ENCODE data around the gene CERCAM. TPM values are rescaled to one million over a fixed set of nuclear protein-coding genes. Genes with fewer than 3 reads are reported as not detected.

Gene CERCAM
- polyA plus RNA-seq, 2 of the 4 experiments (the other 2 are of a cell fraction): 16.5 to 28.5 TPM

DNA sequence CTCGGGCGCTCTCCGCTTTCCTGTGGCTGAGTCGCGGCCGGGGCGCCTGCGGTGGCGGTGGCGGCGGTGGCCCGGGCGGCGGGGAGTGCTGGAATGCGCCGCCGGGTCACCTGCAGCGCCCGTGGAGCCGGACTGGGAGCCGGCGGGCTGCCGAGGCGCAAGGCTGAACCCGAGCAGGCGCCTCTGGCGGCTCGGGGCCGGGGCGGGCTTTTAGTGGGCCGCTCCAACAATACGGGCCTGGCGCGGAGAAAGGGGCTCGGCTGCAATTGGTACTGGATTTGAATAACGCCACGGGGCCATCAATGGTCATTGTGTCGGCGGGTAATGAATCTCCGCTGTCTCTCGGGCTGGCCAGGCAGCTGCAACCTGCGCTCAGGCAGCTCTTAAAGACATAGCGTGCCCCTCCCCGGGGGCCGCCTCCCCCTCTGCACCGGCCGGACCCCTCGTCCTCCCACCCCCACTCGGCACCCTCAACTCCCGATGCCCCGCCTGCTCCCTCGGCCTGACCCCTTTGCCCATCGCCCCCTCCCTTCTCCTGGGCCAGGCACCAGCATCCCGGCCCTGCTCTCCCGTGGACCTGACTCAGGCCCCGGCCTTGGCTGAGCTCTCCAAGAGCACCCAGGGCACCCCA lies 27.4 kb upstream of the CERCAM start:
- H3K9me3 ChIP-seq: no peaks in the 10 kb centered on the region
- 95% methylated on average over 40 of the region's 56 CpGs for WGBS (ENCODE audit: missing lambda C conversion rate)
- ChIA-PET CTCF (interaction anchor here (1.3 to 1.5 kb wide), 3 partner anchors 9 to 27 kb away, joined by 3 to 6 read pairs (median 3); no protein-coding TSS in a partner anchor), POLR2A (no interaction called here)
- no peak for FAIRE-seq
- H3K4me2 ChIP-seq: no peak overlapping the region
- DNase-seq (ENCODE audit: low read depth in 1 of 2, low spot score in 1 of 2): no peak
- no peak for ATAC-seq
- no peak overlapping the region for H3K27ac ChIP-seq
- H3K4me3 ChIP-seq: no peak overlapping the region
- H3K4me1 ChIP-seq: no peaks in the 10 kb centered on the region
- TF ChIP-seq, protein P1, sequence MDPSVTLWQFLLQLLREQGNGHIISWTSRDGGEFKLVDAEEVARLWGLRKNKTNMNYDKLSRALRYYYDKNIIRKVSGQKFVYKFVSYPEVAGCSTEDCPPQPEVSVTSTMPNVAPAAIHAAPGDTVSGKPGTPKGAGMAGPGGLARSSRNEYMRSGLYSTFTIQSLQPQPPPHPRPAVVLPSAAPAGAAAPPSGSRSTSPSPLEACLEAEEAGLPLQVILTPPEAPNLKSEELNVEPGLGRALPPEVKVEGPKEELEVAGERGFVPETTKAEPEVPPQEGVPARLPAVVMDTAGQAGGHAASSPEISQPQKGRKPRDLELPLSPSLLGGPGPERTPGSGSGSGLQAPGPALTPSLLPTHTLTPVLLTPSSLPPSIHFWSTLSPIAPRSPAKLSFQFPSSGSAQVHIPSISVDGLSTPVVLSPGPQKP (IDR thresholded peaks at IDR 0.05; ENCODE audit: low read depth, low read length): no peak
- TF ChIP-seq RCOR1 (IDR thresholded peaks at IDR 0.05; ENCODE audit: low read depth, low read length): no peak
- no peak for TF ChIP-seq NR3C1 (IDR thresholded peaks at IDR 0.05)
- TF ChIP-seq HOXA7 (CRISPR knock-in tag; IDR thresholded peaks at IDR 0.05): no peak
- TF ChIP-seq MYC (IDR thresholded peaks at IDR 0.05; ENCODE audit: borderline replicate concordance, low read length): no peak
- TF ChIP-seq PHF8 (IDR thresholded peaks at IDR 0.05; ENCODE audit: borderline replicate concordance, low read depth): no peak
- TF ChIP-seq KDM1A (IDR thresholded peaks at IDR 0.05; ENCODE audit: low read depth): no peak
- TF ChIP-seq TFCP2L1 (CRISPR knock-in tag; IDR thresholded peaks at IDR 0.05): no peak
- TF ChIP-seq FOSL2 (IDR thresholded peaks at IDR 0.05): no peak
- TF ChIP-seq FOSL2 (CRISPR knock-in tag; IDR thresholded peaks at IDR 0.05): no peak
- TF ChIP-seq MAFK (IDR thresholded peaks at IDR 0.05; ENCODE audit: partially characterized antibody): no peak
- no peak for TF ChIP-seq FOXS1 (CRISPR knock-in tag; IDR thresholded peaks at IDR 0.05)
- TF ChIP-seq, protein P2, sequence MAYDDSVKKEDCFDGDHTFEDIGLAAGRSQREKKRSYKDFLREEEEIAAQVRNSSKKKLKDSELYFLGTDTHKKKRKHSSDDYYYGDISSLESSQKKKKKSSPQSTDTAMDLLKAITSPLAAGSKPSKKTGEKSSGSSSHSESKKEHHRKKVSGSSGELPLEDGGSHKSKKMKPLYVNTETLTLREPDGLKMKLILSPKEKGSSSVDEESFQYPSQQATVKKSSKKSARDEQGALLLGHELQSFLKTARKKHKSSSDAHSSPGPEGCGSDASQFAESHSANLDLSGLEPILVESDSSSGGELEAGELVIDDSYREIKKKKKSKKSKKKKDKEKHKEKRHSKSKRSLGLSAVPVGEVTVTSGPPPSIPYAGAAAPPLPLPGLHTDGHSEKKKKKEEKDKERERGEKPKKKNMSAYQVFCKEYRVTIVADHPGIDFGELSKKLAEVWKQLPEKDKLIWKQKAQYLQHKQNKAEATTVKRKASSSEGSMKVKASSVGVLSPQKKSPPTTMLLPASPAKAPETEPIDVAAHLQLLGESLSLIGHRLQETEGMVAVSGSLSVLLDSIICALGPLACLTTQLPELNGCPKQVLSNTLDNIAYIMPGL (CRISPR knock-in tag; IDR thresholded peaks at IDR 0.05; ENCODE audit: borderline replicate concordance): no peak
- no peak for TF ChIP-seq RAD21 (conservative IDR thresholded peaks at IDR 0.05 in 1 of 2, IDR thresholded peaks at IDR 0.05 in 1 of 2)
- TF ChIP-seq HOXB5 (CRISPR knock-in tag; IDR thresholded peaks at IDR 0.05): no peak
- no peak for TF ChIP-seq RARB (CRISPR knock-in tag; IDR thresholded peaks at IDR 0.05)
- no peak for TF ChIP-seq POLR2AphosphoS2 (conservative IDR thresholded peaks at IDR 0.05; ENCODE audit: low read length)
- no peak for TF ChIP-seq MAZ (IDR thresholded peaks at IDR 0.05; ENCODE audit: borderline replicate concordance, low read depth, low read length)
- no peak for TF ChIP-seq NFE2L2 (conservative IDR thresholded peaks at IDR 0.05; ENCODE audit: low read length)
- no peak for TF ChIP-seq GATA3 (IDR thresholded peaks at IDR 0.05; ENCODE audit: borderline replicate concordance)
- TF ChIP-seq, protein P3, sequence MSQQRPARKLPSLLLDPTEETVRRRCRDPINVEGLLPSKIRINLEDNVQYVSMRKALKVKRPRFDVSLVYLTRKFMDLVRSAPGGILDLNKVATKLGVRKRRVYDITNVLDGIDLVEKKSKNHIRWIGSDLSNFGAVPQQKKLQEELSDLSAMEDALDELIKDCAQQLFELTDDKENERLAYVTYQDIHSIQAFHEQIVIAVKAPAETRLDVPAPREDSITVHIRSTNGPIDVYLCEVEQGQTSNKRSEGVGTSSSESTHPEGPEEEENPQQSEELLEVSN (IDR thresholded peaks at IDR 0.05; ENCODE audit: borderline replicate concordance, low read depth): no peak

DNA sequence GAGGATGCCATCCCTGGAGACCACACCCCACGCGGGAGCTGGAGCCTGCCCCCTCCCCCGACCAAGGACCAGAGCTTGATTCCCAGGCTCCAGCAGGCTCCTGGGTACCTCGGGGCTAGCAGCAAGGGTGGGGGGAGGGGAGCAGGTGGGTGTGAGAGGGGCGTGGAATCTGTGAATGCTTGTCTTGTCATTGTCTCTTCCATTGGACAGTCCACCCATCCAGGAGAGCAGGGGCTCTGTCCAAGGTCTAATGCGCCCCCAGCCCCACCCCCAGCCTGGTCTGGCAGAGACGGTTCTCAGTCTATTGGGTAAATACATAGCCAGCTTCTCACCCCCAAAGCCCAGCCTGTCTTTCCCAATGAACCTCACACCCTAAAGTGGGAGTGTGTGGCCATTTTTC lies 26.7 kb upstream of the CERCAM start:
- no peak for FAIRE-seq
- no peak for DNase-seq (ENCODE audit: low read depth in 1 of 2, low spot score in 1 of 2)
- ChIA-PET CTCF (interaction anchor here (0.6 to 1.5 kb wide), 5 partner anchors 9 to 26 kb away, joined by 3 to 6 read pairs (median 3); no protein-coding TSS in a partner anchor), POLR2A (no interaction called here)
- no peak for ATAC-seq
- no peaks in the 10 kb centered on the region for H3K9me3 ChIP-seq
- H3K27ac ChIP-seq: no peak overlapping the region
- TF ChIP-seq NPAS2 (CRISPR knock-in tag; IDR thresholded peaks at IDR 0.05; ENCODE audit: borderline replicate concordance): no peak
- no peak for TF ChIP-seq POLR2AphosphoS2 (conservative IDR thresholded peaks at IDR 0.05; ENCODE audit: low read length)
- no peak for TF ChIP-seq MYC (IDR thresholded peaks at IDR 0.05; ENCODE audit: borderline replicate concordance, low read length)
- TF ChIP-seq SREBF2 (IDR thresholded peaks at IDR 0.05): no peak
- TF ChIP-seq, protein P4, sequence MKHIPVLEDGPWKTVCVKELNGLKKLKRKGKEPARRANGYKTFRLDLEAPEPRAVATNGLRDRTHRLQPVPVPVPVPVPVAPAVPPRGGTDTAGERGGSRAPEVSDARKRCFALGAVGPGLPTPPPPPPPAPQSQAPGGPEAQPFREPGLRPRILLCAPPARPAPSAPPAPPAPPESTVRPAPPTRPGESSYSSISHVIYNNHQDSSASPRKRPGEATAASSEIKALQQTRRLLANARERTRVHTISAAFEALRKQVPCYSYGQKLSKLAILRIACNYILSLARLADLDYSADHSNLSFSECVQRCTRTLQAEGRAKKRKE (CRISPR knock-in tag; IDR thresholded peaks at IDR 0.05; ENCODE audit: low read depth): no peak
- TF ChIP-seq JUNB (IDR thresholded peaks at IDR 0.05): no peak
- no peak for TF ChIP-seq BHLHE40 (IDR thresholded peaks at IDR 0.05; ENCODE audit: low read depth, low read length)
- no peak for TF ChIP-seq HDAC2 (IDR thresholded peaks at IDR 0.05)
- TF ChIP-seq, protein P5, sequence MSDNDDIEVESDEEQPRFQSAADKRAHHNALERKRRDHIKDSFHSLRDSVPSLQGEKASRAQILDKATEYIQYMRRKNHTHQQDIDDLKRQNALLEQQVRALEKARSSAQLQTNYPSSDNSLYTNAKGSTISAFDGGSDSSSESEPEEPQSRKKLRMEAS (IDR thresholded peaks at IDR 0.05): no peak
- TF ChIP-seq, protein P3 (IDR thresholded peaks at IDR 0.05; ENCODE audit: borderline replicate concordance, low read depth): no peak
- H3K4me3 ChIP-seq: no peak overlapping the region
- H3K4me2 ChIP-seq: no peak overlapping the region
- 71% methylated on average over 3 of the region's 7 CpGs for WGBS (ENCODE audit: missing lambda C conversion rate)
- no peaks in the 10 kb centered on the region for H3K4me1 ChIP-seq
